ENCODE measurements around the gene NFIC.
A peak's percentile ranks its signal among the peaks of the same experiment; 100 is the strongest.
"Not testable (repeated sequence)": the region's sequence is repeated elsewhere in the genome, so short reads cannot be mapped to it uniquely, and the experiment has no call there.

NFIC gene

DNA sequence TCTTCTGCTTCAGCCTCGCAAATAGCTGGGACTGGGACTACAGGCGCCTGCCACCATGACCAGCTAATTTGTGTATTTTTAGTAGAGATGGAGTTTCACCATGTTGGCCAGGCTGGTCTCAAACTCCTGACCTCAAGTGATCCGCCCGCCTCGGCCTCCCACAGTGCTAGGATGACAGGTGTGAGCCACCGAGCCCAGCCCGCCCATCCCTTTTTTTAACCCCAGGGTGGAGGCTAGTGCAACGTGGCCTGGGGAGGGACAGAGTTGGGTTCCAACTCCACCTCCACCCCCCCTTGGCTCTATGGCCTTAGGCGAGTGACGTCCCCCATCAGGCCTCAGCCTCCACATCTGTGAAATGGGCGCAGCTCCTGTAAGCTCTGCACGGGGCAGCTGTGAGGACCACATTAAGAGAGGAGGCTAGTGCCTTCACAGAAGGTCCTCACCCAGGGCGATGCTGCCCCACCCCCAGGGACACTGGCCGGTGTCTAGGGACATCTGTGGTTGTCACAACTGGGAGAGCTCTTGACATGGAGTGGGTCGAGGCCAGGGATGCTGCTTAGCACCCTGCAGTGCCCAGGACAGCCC is 76.2 kb downstream of the NFIC start:
- TF ChIP-seq POLR2A (IDR thresholded peaks at IDR 0.05; ENCODE audit: extremely low read depth, insufficient read length) = no peak
- TF ChIP-seq, protein P1, sequence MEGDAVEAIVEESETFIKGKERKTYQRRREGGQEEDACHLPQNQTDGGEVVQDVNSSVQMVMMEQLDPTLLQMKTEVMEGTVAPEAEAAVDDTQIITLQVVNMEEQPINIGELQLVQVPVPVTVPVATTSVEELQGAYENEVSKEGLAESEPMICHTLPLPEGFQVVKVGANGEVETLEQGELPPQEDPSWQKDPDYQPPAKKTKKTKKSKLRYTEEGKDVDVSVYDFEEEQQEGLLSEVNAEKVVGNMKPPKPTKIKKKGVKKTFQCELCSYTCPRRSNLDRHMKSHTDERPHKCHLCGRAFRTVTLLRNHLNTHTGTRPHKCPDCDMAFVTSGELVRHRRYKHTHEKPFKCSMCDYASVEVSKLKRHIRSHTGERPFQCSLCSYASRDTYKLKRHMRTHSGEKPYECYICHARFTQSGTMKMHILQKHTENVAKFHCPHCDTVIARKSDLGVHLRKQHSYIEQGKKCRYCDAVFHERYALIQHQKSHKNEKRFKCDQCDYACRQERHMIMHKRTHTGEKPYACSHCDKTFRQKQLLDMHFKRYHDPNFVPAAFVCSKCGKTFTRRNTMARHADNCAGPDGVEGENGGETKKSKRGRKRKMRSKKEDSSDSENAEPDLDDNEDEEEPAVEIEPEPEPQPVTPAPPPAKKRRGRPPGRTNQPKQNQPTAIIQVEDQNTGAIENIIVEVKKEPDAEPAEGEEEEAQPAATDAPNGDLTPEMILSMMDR (IDR thresholded peaks at IDR 0.05; ENCODE audit: low read depth, low read length) = no peak
- no peak for TF ChIP-seq MYC (IDR thresholded peaks at IDR 0.05; ENCODE audit: low read depth, low read length)
- TF ChIP-seq, protein P2, sequence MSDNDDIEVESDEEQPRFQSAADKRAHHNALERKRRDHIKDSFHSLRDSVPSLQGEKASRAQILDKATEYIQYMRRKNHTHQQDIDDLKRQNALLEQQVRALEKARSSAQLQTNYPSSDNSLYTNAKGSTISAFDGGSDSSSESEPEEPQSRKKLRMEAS (IDR thresholded peaks at IDR 0.05; ENCODE audit: low read depth, low read length) = no peak
- H3K4me3 ChIP-seq (ENCODE audit: low read depth, low read length) = no peak overlapping the region
- DNase-seq (ENCODE audit: low read depth) = no peak

DNA sequence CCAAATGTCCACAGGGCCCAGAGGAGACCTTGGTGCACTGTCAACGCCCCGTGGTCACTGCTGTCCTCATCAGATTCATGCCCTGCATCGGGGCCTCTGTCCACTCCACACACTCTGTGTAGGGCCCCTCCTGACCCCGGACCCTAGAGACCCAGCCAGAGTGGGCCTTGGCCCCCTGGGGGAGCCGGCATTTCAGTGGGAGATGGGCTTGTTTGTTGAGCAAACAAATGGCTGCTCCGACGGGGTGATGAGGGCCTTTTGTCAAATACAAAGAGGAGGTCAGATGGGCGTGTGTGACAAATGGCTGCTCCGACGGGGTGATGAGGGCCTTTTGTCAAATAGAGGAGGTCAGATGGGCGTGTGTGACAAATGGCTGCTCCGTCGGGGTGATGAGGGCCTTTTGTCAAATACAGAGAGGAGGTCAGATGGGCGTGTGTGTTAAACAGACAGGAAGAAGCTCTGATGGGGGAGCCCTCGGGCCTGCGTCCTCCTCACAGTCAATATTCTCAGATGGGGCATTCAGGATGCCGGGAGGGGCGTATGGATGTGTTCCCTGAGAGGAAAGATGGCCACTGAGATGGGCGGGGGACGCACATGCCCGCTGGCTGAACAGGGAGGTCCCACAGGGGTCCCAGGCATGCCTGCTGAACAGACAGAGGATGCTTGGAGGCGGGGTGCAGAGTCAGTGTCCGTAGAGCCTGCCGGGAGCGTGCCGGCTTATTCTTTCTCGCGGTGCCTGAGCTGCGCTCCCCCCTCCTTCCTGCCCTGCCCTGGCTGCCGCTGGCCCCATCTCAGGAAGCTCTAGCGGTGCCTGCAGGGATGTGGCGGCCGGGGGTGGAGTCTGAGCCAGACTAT is 77.7 kb downstream of the NFIC start:
- no peak overlapping the region for H3K4me3 ChIP-seq (ENCODE audit: low read depth, low read length)
- TF ChIP-seq POLR2A (IDR thresholded peaks at IDR 0.05; ENCODE audit: extremely low read depth, insufficient read length) (no peak), MYC (IDR thresholded peaks at IDR 0.05; ENCODE audit: low read depth, low read length) (no peak)
- TF ChIP-seq, protein P1 (IDR thresholded peaks at IDR 0.05; ENCODE audit: low read depth, low read length) = no peak
- TF ChIP-seq, protein P2 (IDR thresholded peaks at IDR 0.05; ENCODE audit: low read depth, low read length) = no peak
- DNase-seq (ENCODE audit: low read depth) = no peak

DNA sequence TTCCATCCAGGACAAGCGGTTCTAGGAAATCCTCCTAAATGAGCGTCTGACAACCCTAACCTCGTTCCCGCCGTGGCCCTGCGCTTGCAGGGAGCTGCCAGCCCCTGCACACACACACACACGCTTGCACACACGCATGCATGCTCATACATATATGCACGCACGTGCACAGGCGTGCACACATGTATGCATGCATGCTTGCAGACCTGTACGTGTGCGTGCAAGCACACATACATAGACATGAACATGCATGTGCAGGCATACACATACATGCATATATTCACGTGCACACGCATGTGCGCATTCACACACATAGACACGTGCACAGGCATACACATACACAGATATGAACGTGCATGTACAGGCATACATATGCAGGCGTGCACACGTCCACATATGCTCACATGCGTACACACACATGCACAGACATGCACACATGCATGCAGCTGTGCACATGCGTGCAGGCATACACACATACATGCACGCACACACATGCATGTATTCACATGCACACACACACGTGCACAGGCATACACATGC is 78.4 kb downstream of the NFIC start:
- TF ChIP-seq MYC (IDR thresholded peaks at IDR 0.05; ENCODE audit: low read depth, low read length) = no peak
- TF ChIP-seq, protein P1 (IDR thresholded peaks at IDR 0.05; ENCODE audit: low read depth, low read length) = no peak
- TF ChIP-seq, protein P2 (IDR thresholded peaks at IDR 0.05; ENCODE audit: low read depth, low read length) = no peak
- TF ChIP-seq POLR2A (IDR thresholded peaks at IDR 0.05; ENCODE audit: extremely low read depth, insufficient read length) = no peak
- no peak overlapping the region for H3K4me3 ChIP-seq (ENCODE audit: low read depth, low read length)
- DNase-seq (ENCODE audit: low read depth) = no peak

DNA sequence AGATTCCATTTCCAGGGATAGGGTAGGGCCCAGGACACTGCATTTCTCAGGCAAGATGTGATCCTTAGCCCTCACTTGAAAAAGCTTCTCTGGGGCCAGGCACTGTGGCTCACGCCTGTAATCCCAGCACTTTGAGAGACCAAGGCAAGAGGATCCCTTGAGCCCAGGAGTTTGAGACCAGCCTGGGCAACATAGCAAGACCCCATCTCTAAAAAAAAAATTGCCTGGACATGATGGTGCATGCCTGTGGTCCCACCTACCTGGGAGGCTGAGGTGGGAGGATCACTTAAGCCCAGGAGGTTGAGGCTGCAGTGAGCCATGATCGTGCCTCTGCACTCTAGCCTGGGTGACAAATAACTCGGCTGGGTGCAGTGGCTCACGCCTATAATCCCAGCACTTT is 80.3 kb downstream of the NFIC start:
- DNase-seq (ENCODE audit: low read depth); H3K4me3 ChIP-seq (ENCODE audit: low read depth, low read length): not testable (repeated sequence)

DNA sequence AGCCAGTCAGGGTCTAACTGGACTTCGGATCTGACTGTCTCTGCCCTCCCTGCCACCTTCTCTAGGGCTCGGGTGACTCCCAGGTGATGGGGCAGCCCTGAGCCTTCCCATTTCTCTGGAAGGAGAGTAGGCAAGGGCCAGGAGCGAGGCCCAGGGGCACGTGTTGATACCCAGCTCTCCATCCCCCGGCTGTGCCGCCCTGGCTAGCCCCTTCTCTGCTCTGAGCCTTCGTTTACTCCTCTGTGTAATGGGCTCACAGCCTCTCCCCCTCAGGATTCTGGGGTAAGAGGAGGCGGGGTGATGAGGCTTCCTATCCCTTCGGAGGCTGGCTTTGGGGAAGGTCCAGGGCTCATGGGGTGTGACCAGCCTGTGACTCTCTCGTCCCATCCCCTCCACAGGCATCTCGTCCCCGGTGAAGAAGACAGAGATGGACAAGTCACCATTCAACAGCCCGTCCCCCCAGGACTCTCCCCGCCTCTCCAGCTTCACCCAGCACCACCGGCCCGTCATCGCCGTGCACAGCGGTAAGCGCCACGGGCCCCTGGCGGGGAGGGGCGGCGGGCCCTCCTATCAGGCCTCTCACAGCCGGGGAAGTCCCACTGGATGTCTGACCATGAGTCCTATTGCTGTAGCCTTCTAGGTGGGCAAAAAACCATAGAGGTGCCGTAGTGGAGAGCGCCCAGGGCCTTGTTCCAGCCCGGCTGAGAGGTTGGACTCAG is 82.4 kb downstream of the NFIC start:
- TF ChIP-seq MYC (IDR thresholded peaks at IDR 0.05; ENCODE audit: low read depth, low read length) = no peak
- H3K4me3 ChIP-seq (ENCODE audit: low read depth, low read length) = no peak overlapping the region
- no peak for DNase-seq (ENCODE audit: low read depth)

DNA sequence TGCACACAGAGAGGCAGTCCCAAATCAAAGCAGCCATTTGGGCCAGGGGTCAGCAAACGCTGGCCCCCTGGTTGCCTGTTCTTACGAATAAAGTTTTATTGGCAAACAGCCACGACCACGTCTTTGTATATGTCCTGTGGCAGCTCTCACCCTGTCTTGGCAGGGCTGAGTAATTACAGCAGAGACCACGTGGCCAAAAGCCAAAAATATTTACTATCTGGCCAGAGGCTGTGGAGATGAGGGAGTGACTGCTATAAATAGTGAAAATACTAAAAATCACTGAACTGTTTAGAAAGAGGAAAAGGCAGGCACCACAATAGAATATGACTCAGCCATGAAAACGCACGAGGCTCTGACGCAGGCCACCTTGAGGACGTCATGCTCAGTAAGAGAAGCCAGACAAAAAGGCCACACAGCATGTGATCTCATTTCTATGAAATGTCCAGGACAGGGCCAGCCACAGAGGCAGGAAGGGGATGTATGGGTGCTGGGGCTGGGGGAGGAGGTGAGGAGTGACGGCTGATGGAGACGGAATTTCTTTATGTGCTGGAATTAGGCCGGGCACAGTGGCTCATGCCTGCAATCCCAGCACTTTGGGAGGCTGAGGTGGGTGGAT is 84.5 kb downstream of the NFIC start:
- no peak overlapping the region for H3K4me3 ChIP-seq (ENCODE audit: low read depth, low read length)
- DNase-seq (ENCODE audit: low read depth) = peak; percentile 44
- TF ChIP-seq, protein P2 (IDR thresholded peaks at IDR 0.05; ENCODE audit: low read depth, low read length) = no peak
- TF ChIP-seq POLR2A (IDR thresholded peaks at IDR 0.05; ENCODE audit: extremely low read depth, insufficient read length) (no peak), MYC (IDR thresholded peaks at IDR 0.05; ENCODE audit: low read depth, low read length) (no peak)
- TF ChIP-seq, protein P1 (IDR thresholded peaks at IDR 0.05; ENCODE audit: low read depth, low read length) = no peak
